ENCODE measurements around the gene GALNS. TPM values are rescaled to one million over a fixed set of nuclear protein-coding genes. Genes with fewer than 3 reads are reported as not detected.

Gene GALNS
- total RNA-seq, 2 donors from 2014 or later: 24.8 to 38.7 TPM

DNA sequence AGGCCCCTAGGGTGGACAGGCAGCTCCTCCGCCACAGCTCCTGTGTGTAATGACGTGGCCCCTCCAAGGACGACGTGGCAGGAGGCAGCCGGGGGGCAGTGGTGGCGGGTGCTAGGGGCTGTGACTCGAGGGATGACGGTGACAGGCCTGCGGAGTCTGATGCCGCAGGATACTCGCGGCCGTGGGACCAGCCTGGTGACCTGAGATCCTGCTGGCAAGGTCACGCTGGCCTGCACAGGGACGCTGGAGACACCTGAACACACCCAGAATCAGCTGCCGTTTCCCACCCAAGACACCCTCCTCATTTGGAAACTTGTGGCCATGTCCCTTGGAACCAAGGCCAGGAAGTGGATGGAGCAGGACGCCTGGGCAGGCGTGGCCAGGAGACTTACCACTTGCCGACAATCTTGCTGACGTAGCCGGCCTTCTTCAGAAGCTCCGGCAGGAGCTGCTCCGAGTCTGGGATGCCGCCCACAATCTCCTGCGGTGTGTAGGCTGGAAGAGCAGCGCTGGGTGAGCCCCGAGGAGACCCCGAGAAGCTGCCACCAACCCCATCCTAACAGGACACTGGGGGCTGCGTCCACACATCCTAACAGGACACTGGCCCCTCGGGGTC lies 16.0 kb downstream of the GALNS start:
- no peak for ATAC-seq (ENCODE audit: insufficient number of reproducible peaks, low FRiP score, low read depth)
- H3K27ac ChIP-seq: no peak overlapping the region
- H3K27me3 ChIP-seq (replicated peaks; ENCODE audit: insufficient read depth): no peaks in the 10 kb centered on the region
- TF ChIP-seq, protein P1, sequence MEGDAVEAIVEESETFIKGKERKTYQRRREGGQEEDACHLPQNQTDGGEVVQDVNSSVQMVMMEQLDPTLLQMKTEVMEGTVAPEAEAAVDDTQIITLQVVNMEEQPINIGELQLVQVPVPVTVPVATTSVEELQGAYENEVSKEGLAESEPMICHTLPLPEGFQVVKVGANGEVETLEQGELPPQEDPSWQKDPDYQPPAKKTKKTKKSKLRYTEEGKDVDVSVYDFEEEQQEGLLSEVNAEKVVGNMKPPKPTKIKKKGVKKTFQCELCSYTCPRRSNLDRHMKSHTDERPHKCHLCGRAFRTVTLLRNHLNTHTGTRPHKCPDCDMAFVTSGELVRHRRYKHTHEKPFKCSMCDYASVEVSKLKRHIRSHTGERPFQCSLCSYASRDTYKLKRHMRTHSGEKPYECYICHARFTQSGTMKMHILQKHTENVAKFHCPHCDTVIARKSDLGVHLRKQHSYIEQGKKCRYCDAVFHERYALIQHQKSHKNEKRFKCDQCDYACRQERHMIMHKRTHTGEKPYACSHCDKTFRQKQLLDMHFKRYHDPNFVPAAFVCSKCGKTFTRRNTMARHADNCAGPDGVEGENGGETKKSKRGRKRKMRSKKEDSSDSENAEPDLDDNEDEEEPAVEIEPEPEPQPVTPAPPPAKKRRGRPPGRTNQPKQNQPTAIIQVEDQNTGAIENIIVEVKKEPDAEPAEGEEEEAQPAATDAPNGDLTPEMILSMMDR (IDR thresholded peaks at IDR 0.05): no peak
- DNase-seq (ENCODE audit: low spot score): no peak
- no peaks in the 10 kb centered on the region for H3K9me3 ChIP-seq
- H3K4me1 ChIP-seq (ENCODE audit: control insufficient read depth in 1 of 2, low read depth in 2 of 2): no peaks in the 10 kb centered on the region
- H3K4me3 ChIP-seq: no peak overlapping the region
- peaks cover 16% of the 10 kb centered on the region for H3K36me3 ChIP-seq

DNA sequence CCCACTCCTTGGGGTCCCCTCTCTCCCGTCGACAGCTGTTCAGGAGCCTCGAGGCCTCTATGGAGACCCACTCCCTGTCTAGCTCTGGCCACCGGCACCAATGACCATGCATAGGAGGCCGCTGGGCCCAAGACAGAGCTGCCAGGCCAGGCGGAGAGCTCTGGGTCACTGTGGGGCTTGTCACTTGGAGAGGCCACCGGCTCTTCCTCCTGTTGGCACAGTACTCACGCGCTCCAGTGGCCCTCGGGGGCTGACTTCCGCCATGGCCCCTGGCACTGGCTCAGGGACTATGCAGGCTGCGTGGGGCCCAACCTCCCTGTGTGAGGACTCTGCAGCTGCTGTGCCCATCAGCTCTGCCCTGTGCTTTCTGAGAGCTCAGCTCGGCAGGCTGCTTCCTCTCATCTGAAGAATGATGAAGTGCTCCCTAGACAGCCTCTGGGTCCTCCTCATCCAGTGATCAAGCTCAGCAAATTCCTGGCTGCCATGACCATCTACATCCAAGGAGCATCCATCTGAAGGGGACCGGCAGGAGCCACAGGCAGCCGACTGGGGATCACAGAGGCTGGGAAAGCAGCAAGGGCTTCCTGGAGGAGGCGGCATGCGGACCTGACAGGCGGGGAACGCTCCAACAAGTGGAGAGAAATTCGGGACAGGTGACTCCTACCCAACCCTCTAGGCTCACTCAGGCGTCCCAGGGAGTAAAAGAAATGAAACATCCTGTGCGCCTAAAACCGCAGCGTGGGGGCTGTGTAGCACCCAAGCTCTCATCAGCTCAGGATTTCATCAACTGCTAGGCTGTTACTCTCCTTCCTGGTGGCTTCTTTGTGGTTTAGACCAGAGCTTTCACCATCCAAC lies 16.8 kb downstream of the GALNS start:
- no peaks in the 10 kb centered on the region for H3K4me1 ChIP-seq (ENCODE audit: control insufficient read depth in 1 of 2, low read depth in 2 of 2)
- no peaks in the 10 kb centered on the region for H3K9me3 ChIP-seq
- no peak overlapping the region for H3K4me3 ChIP-seq
- TF ChIP-seq, protein P1 (IDR thresholded peaks at IDR 0.05): no peak
- peaks cover 21% of the 10 kb centered on the region for H3K36me3 ChIP-seq
- H3K27me3 ChIP-seq (replicated peaks; ENCODE audit: insufficient read depth): no peaks in the 10 kb centered on the region
- no peak overlapping the region for H3K27ac ChIP-seq
- ATAC-seq (ENCODE audit: insufficient number of reproducible peaks, low FRiP score, low read depth) (no peak), DNase-seq (ENCODE audit: low spot score) (no peak)

GRCh38 chr16:88839026-88839529 lies 17.7 kb downstream of the GALNS start:
- DNase-seq (ENCODE audit: low spot score) (no peak), ATAC-seq (ENCODE audit: insufficient number of reproducible peaks, low FRiP score, low read depth) (no peak)
- TF ChIP-seq, protein P1 (IDR thresholded peaks at IDR 0.05): no peak
- Histone ChIP-seq H3K4me3 (no peak overlapping the region), H3K9me3 (no peaks in the 10 kb centered on the region), H3K27ac (no peak overlapping the region), H3K36me3 (peaks cover 21% of the 10 kb centered on the region), H3K27me3 (replicated peaks; ENCODE audit: insufficient read depth) (no peaks in the 10 kb centered on the region), H3K4me1 (ENCODE audit: control insufficient read depth in 1 of 2, low read depth in 2 of 2) (no peaks in the 10 kb centered on the region)

- Histone ChIP-seq H3K27me3 (replicated peaks; ENCODE audit: insufficient read depth) (no peaks in the 10 kb centered on the region), H3K27ac (no peak overlapping the region), H3K9me3 (no peaks in the 10 kb centered on the region), H3K4me1 (ENCODE audit: control insufficient read depth in 1 of 2, low read depth in 2 of 2) (no peaks in the 10 kb centered on the region), H3K36me3 (peaks cover 21% of the 10 kb centered on the region), H3K4me3 (no peak overlapping the region)
- ATAC-seq (ENCODE audit: insufficient number of reproducible peaks, low FRiP score, low read depth) (no peak), DNase-seq (ENCODE audit: low spot score) (no peak)
- TF ChIP-seq, protein P1 (IDR thresholded peaks at IDR 0.05): no peak
Measured at GRCh38 chr16:88838566-88838965, 18.2 kb downstream of the GALNS start.

- peaks cover 21% of the 10 kb centered on the region for H3K36me3 ChIP-seq
- no peaks in the 10 kb centered on the region for H3K9me3 ChIP-seq
- no peaks in the 10 kb centered on the region for H3K27me3 ChIP-seq (replicated peaks; ENCODE audit: insufficient read depth)
- H3K27ac ChIP-seq: no peak overlapping the region
- DNase-seq (ENCODE audit: low spot score): no peak
- H3K4me3 ChIP-seq: no peak overlapping the region
- no peaks in the 10 kb centered on the region for H3K4me1 ChIP-seq (ENCODE audit: control insufficient read depth in 1 of 2, low read depth in 2 of 2)
- no peak for ATAC-seq (ENCODE audit: insufficient number of reproducible peaks, low FRiP score, low read depth)
- TF ChIP-seq, protein P1 (IDR thresholded peaks at IDR 0.05): no peak
Measured at GRCh38 chr16:88837806-88838205, 18.9 kb downstream of the GALNS start.
